NB4 (cell line): ENCODE measurements around the gene RREB1.
A peak's percentile ranks its signal among the peaks of the same experiment; 100 is the strongest.

Source experiments
- DNase-seq: peaks from one replicate; pipeline ENCODE4 v3.0.0; 2010; ENCODE audit warnings: low read depth
- H3K4me3 ChIP-seq: one replicate; pipeline ENCODE4 v1.5.1; 2011; ENCODE audit warnings: mild to moderate bottlenecking, low read depth, low read length, moderate library complexity
- CTCF ChIP-seq: IDR thresholded peaks from one replicate; pipeline ENCODE4 v1.5.1; 2012; ENCODE audit warnings: low read depth, low read length
- MAX ChIP-seq: IDR thresholded peaks from 2 replicates; pipeline ENCODE4 v1.6.1; 2011; ENCODE audit warnings: low read depth, low read length
- MYC ChIP-seq: IDR thresholded peaks from 2 replicates; pipeline ENCODE4 v1.6.1; 2011; ENCODE audit warnings: low read depth, low read length
- POLR2A ChIP-seq: IDR thresholded peaks from 2 replicates; pipeline ENCODE4 v1.6.1; 2011; ENCODE audit warnings: mild to moderate bottlenecking; ENCODE audit not compliant: insufficient read length; ENCODE audit errors: extremely low read depth

The RREB1 gene

GRCh38 chr6:7134999-7135745, 27.4 kb downstream of the RREB1 start:
- peak; percentile 58 for DNase-seq
- no peak overlapping the region for H3K4me3 ChIP-seq
- TF ChIP-seq MYC (no peak), CTCF (no peak), MAX (no peak), POLR2A (no peak)

DNA sequence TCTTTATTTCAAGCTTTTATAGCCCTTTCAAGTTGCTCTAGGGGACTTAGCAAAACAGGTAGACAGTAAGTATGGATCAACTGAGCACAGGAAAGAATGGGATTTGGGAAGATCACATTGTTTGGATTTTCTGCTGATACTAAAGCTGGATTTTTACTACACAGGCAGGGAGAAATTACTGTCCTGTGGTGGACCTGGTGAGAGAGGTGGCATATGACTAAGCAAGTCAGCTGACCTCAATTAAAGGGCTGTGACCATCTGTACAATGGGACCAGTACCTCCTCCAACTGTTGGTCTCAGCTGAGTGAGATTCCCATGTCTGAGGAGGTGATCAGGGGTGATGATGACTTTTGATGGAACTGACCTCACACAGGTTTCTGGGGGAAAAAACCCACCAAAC, 28.0 kb downstream of the RREB1 start:
- TF ChIP-seq MAX: no peak
- TF ChIP-seq MYC: no peak
- no peak for TF ChIP-seq POLR2A
- TF ChIP-seq CTCF: no peak
- no peak overlapping the region for H3K4me3 ChIP-seq
- peak; percentile 50 for DNase-seq

DNA sequence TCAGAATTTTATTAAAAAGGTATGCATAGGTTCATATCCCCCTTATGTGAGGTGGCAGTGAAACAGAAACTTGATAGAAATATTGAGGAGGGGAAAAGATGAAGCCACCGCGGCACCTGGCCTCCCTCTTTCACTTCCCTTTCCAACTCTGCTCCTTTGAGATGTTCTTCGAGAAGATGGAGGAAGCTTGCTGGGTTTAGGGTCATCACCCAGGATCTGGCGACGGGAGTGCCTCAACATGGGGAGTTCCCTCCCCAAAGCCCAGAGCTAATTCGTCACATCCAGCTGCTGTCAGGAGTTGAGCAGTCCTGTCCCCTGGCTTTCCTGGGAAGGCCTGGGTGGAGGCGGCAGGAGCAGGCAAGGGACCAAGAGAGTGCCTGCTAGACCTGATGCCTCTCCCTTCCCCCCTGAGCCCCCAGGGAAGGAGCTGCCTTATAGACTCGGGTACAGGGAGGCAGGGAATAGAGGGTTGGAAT, 29.1 kb downstream of the RREB1 start:
- no peak overlapping the region for H3K4me3 ChIP-seq
- peak; percentile 57 for DNase-seq
- TF ChIP-seq CTCF: no peak
- no peak for TF ChIP-seq MYC
- no peak for TF ChIP-seq MAX
- no peak for TF ChIP-seq POLR2A

- H3K4me3 ChIP-seq: peak overlapping the region; percentile 28
- TF ChIP-seq MAX (peak; percentile 74), MYC (0 out of 2 replicates have a peak, but pooled peaks have one; percentile 18), CTCF (no peak), POLR2A (peak; percentile 34)
- peak; percentile 81 for DNase-seq
Observed at GRCh38 chr6:7137335-7138045, 29.7 kb downstream of the RREB1 start.

DNA sequence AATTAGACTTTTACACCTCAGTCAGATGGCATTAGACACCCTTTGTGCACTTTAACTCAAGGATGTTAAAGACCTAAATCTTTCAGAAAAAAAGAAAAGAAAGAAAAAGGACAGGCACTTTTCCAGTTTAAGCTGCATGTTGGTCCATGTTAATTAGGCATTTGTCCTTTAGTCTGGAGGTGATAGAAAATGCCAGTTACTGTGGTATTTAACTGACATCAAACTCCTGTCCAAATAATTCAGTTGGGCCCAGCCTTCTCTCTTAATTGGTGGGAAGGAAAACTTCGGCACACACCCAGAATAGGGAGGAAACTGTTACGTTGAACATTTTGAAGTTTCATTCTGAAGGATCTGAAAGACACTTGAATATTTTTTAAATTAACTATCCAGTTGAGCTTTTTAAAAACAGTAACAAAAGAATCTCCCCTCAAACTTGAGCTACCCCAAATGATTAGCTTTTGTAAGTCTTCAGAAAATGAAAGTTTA, 30.3 kb downstream of the RREB1 start:
- peak overlapping the region; percentile 28 for H3K4me3 ChIP-seq
- TF ChIP-seq POLR2A (no peak), MAX (no peak), MYC (no peak), CTCF (no peak)
- no peak for DNase-seq
